HepG2 (cell line): ENCODE measurements around the gene PISD. TPM values are rescaled to one million over a fixed set of nuclear protein-coding genes. Genes with fewer than 3 reads are reported as not detected.
A peak's percentile ranks its signal among the peaks of the same experiment; 100 is the strongest.

ENCODE experiments used
- CBX2 ChIP-seq, 2 experiments: fragments of 200-600 bp in 1 of 2; sonication (generic); formaldehyde crosslinking in 1 of 2; IDR thresholded peaks; 2 replicates each; pipeline versions ENCODE4 v1.7.0 to v1.8.1; 2018 to 2022; ENCODE audit warnings: low read depth in 2 of 2, low read length in 1 of 2, mild to moderate bottlenecking in 1 of 2, missing genetic modification reagents in 1 of 2
- CEBPZ ChIP-seq: IDR thresholded peaks from 2 replicates; pipeline ENCODE4 v1.6.1; 2012; ENCODE audit warnings: low read length, improper control_type of control experiment
- FOXA1 ChIP-seq, 2 experiments: fragments of 450-650 bp in 1 of 2; sonication (generic) in 1 of 2; formaldehyde crosslinking in 1 of 2; IDR thresholded peaks; 2 replicates each; pipeline versions ENCODE4 v1.4.0 to v1.6.1; 2016 to 2020; ENCODE audit warnings: missing genetic modification reagents in 1 of 2
- FOXO1 ChIP-seq: sonication (generic); formaldehyde crosslinking; IDR thresholded peaks from 2 replicates; pipeline ENCODE4 v1.4.0; 2020; ENCODE audit warnings: missing genetic modification reagents
- KAT8 ChIP-seq: IDR thresholded peaks from 2 replicates; pipeline ENCODE4 v1.6.1; 2016; ENCODE audit warnings: missing genetic modification reagents, missing compliant biosample characterization
- MED13 ChIP-seq: sonication (generic); formaldehyde crosslinking; IDR thresholded peaks from 2 replicates; pipeline ENCODE4 v1.5.0; 2020; ENCODE audit warnings: missing genetic modification reagents
- MYNN ChIP-seq: sonication (generic); formaldehyde crosslinking; IDR thresholded peaks from 2 replicates; pipeline ENCODE4 v1.4.0; 2020; ENCODE audit warnings: mild to moderate bottlenecking, low read depth, missing genetic modification reagents
- NR2F6 ChIP-seq, 2 experiments: IDR thresholded peaks; 2 replicates each; pipeline ENCODE4 v1.6.1; 2016; ENCODE audit warnings: antibody characterized with exemption in 1 of 2, mild to moderate bottlenecking in 1 of 2
- RFXAP ChIP-seq: sonication (generic); formaldehyde crosslinking; IDR thresholded peaks from 2 replicates; pipeline ENCODE4 v1.4.0; 2020; ENCODE audit warnings: missing genetic modification reagents, borderline replicate concordance
- THAP7 ChIP-seq: sonication (generic); formaldehyde crosslinking; IDR thresholded peaks from 2 replicates; pipeline ENCODE4 v1.8.1; 2023; ENCODE audit warnings: mild to moderate bottlenecking, missing genetic modification reagents
- ZBTB40 ChIP-seq, 2 experiments: fragments of 450-650 bp in 1 of 2; sonication (generic) in 1 of 2; formaldehyde crosslinking in 1 of 2; IDR thresholded peaks; 2 replicates each; pipeline versions ENCODE4 v1.6.1 to v1.8.0; 2016 to 2022; ENCODE audit warnings: antibody characterized with exemption in 1 of 2, mild to moderate bottlenecking in 1 of 2, missing genetic modification reagents in 1 of 2
- ZNF326 ChIP-seq: sonication (generic); formaldehyde crosslinking; IDR thresholded peaks from 2 replicates; pipeline ENCODE4 v1.4.0; 2020; ENCODE audit warnings: missing genetic modification reagents, borderline replicate concordance
- ZSCAN9 ChIP-seq: IDR thresholded peaks from 2 replicates; pipeline ENCODE4 v1.6.1; 2016; ENCODE audit warnings: borderline replicate concordance
- polyA plus RNA-seq, 8 experiments: library from polyadenylated mRNA; depleted of rRNA in 3 of 8; stranded (reverse) in 7 of 8; unstranded in 1 of 8; fragments of >200 nt; fragmentation: Illumina TruSeq in 4 of 8; extraction: Trizol in 4 of 8; gene quantifications; 2 replicates each; pipeline versions ENCODE4 v1.2.1 to v1.2.3, GENCODE V29; 2011 to 2016; ENCODE audit warnings: low read depth in 4 of 8, missing spikeins in 1 of 8, mixed read lengths in 1 of 8; ENCODE audit not compliant: insufficient read depth in 1 of 8
- total RNA-seq, 5 experiments: library from RNA; depleted of rRNA; stranded (reverse); fragments of >200 nt; fragmentation: Illumina TruSeq; extraction: Trizol; gene quantifications; 2 replicates each; pipeline ENCODE4 v1.2.3, GENCODE V29; 2016; ENCODE audit warnings: low read depth in 1 of 5

PISD gene
- total and polyA plus RNA-seq, 2 of the 13 experiments (the other 11 are each of a cell fraction or from before 2014, with no cell fraction given) = 30.1 to 47.7 TPM

GRCh38 chr22:31586137-31586920 lies 75.7 kb downstream of the PISD start (continued):
- TF ChIP-seq MYNN (CRISPR knock-in tag) (no peak), ZBTB40 (IDR thresholded peaks at IDR 0.05) (no peak), ZBTB40 (CRISPR knock-in tag; IDR thresholded peaks at IDR 0.05) (peak; percentile 55; the same call in 1 of the 2 replicates), THAP7 (CRISPR knock-in tag) (no peak), MED13 (CRISPR knock-in tag) (no peak), CEBPZ (no peak), NR2F6 (IDR thresholded peaks at IDR 0.05) (peak; percentile 93), NR2F6 (CRISPR knock-in tag; IDR thresholded peaks at IDR 0.05) (peak; percentile 94), RFXAP (no peak), ZNF326 (no peak), CBX2 (IDR thresholded peaks at IDR 0.05; ENCODE audit: low read depth, low read length) (no peak), CBX2 (CRISPR knock-in tag; IDR thresholded peaks at IDR 0.05; ENCODE audit: low read depth) (no peak), FOXA1 (IDR thresholded peaks at IDR 0.05) (no peak), FOXA1 (CRISPR knock-in tag; IDR thresholded peaks at IDR 0.05) (peak; percentile 73), KAT8 (CRISPR knock-in tag) (peak; percentile 62; the same call in 1 of the 2 replicates), FOXO1 (CRISPR knock-in tag) (peak; percentile 77), ZSCAN9 (CRISPR knock-in tag) (peak; percentile 52; the same call in 1 of the 2 replicates)
